GM23338 (cell line): ENCODE results near the gene THRB. TPM values are rescaled to one million over a fixed set of nuclear protein-coding genes. Genes with fewer than 3 reads are reported as not detected.
A peak's percentile ranks its signal among the peaks of the same experiment; 100 is the strongest.

Experiments used
- ATAC-seq: fragments of 200-7000 bp; cut with Tn5 transposase; 3 replicates; pipeline ENCODE4 v1.9.1; 2020
- DNase-seq: peaks from one replicate; pipeline ENCODE4 v3.0.0-alpha.2; 2015; ENCODE audit warnings: low spot score
- H2AFZ ChIP-seq: fragments of 200-600 bp; sonication (generic); 2 replicates; pipeline ENCODE4 v1.8.0; 2016; ENCODE audit warnings: antibody characterized with exemption, mild to moderate bottlenecking, moderate library complexity
- H3F3A ChIP-seq: fragments of 200-600 bp; sonication (generic); replicated peaks from 2 replicates; pipeline ENCODE4 v1.8.0; 2017; ENCODE audit warnings: antibody characterized with exemption, mixed run types, low read depth
- H3K27ac ChIP-seq: fragments of 200-600 bp; sonication (generic); 2 replicates; pipeline ENCODE4 v1.6.1; 2016; ENCODE audit warnings: low read depth
- H3K27me3 ChIP-seq: fragments of 200-600 bp; sonication (generic); 2 replicates; pipeline ENCODE4 v1.8.0; 2016; ENCODE audit warnings: mild to moderate bottlenecking, mixed run types, moderate library complexity; ENCODE audit not compliant: insufficient read depth
- H3K36me3 ChIP-seq: fragments of 200-600 bp; sonication (generic); 2 replicates; pipeline ENCODE4 v1.8.0; 2016; ENCODE audit warnings: mild to moderate bottlenecking; ENCODE audit not compliant: insufficient read depth
- H3K4me1 ChIP-seq: fragments of 200-600 bp; sonication (generic); 2 replicates; pipeline ENCODE4 v1.8.0; 2016; ENCODE audit warnings: mild to moderate bottlenecking, moderate library complexity; ENCODE audit not compliant: insufficient read depth
- H3K4me2 ChIP-seq: fragments of 200-600 bp; sonication (generic); 2 replicates; pipeline ENCODE4 v1.7.1; 2017; ENCODE audit warnings: mixed run types
- H3K4me3 ChIP-seq: fragments of 200-600 bp; sonication (generic); 2 replicates; pipeline ENCODE4 v1.6.1; 2016; ENCODE audit warnings: mixed run types
- H3K79me2 ChIP-seq: fragments of 200-600 bp; sonication (generic); replicated peaks from 2 replicates; pipeline ENCODE4 v1.8.0; 2017; ENCODE audit warnings: mild to moderate bottlenecking; ENCODE audit not compliant: insufficient read depth
- H3K9me2 ChIP-seq: fragments of 200-600 bp; sonication (generic); 2 replicates; pipeline ENCODE4 v1.8.0; 2017; ENCODE audit not compliant: insufficient read depth
- H4K20me1 ChIP-seq: fragments of 200-600 bp; sonication (generic); replicated peaks from 2 replicates; pipeline ENCODE4 v1.8.0; 2017; ENCODE audit warnings: mild to moderate bottlenecking; ENCODE audit not compliant: insufficient read depth
- H3K27ac Mint-ChIP-seq: 2 replicates; pipeline ENCODE4 v1.8.0; 2020; ENCODE audit warnings: inconsistent platforms, mild to moderate bottlenecking, moderate library complexity, mixed read lengths
- H3K27me3 Mint-ChIP-seq: 3 replicates; pipeline ENCODE4 v1.8.0; 2022; ENCODE audit warnings: low read depth, mild to moderate bottlenecking, moderate library complexity, mixed read lengths, inconsistent platforms; ENCODE audit not compliant: insufficient read depth, poor library complexity
- H3K36me3 Mint-ChIP-seq: 3 replicates; pipeline ENCODE4 v1.8.0; 2021; ENCODE audit warnings: low read depth, mild to moderate bottlenecking, inconsistent platforms, moderate library complexity, mixed read lengths
- H3K4me1 Mint-ChIP-seq: 3 replicates; pipeline ENCODE4 v1.8.0; 2020; ENCODE audit warnings: mild to moderate bottlenecking, inconsistent platforms, mixed read lengths
- H3K4me3 Mint-ChIP-seq: 3 replicates; pipeline ENCODE4 v1.8.0; 2021; ENCODE audit warnings: moderate library complexity, mild to moderate bottlenecking, inconsistent platforms, mixed read lengths
- H3K9me3 Mint-ChIP-seq: 3 replicates; pipeline ENCODE4 v1.8.0; 2020; ENCODE audit warnings: moderate library complexity, mild to moderate bottlenecking, inconsistent platforms, mixed read lengths
- CREB1 ChIP-seq: fragments of 250-450 bp; sonication (Bioruptor Pico); IDR thresholded peaks from 2 replicates; pipeline ENCODE4 v1.5.0; 2020; ENCODE audit warnings: low read depth, mild to moderate bottlenecking, moderate library complexity
- CTCF ChIP-seq, 2 experiments: fragments of 200-600 bp in 1 of 2; sonication (generic) in 1 of 2; conservative IDR thresholded peaks; 2 replicates each; pipeline versions ENCODE4 v1.5.1 to v1.6.1; 2016 to 2017; ENCODE audit warnings: antibody characterized with exemption in 2 of 2, low read depth in 2 of 2, mild to moderate bottlenecking in 2 of 2, moderate library complexity in 1 of 2
- ETS1 ChIP-seq: IDR thresholded peaks from 2 replicates; pipeline ENCODE4 v1.6.1; 2016; ENCODE audit warnings: antibody characterized with exemption
- EZH2 ChIP-seq: fragments of 200-600 bp; sonication (generic); IDR thresholded peaks from one replicate; pipeline ENCODE4 v1.8.0; 2017; ENCODE audit warnings: antibody characterized with exemption, mild to moderate bottlenecking, low read depth; ENCODE audit not compliant: unreplicated experiment
- EZH2phosphoT487 ChIP-seq: fragments of 200-600 bp; sonication (generic); IDR thresholded peaks from one replicate; pipeline ENCODE4 v1.8.1; 2018; ENCODE audit warnings: antibody characterized with exemption; ENCODE audit not compliant: unreplicated experiment
- JUNB ChIP-seq: IDR thresholded peaks from one replicate; pipeline ENCODE4 v1.6.1; 2016; ENCODE audit warnings: antibody characterized with exemption; ENCODE audit not compliant: unreplicated experiment
- NANOG ChIP-seq: IDR thresholded peaks from 2 replicates; pipeline ENCODE4 v1.6.1; 2016; ENCODE audit warnings: antibody characterized with exemption, borderline replicate concordance
- POLR2AphosphoS5 ChIP-seq: IDR thresholded peaks from 2 replicates; pipeline ENCODE4 v1.6.1; 2016; ENCODE audit warnings: antibody characterized with exemption, low read depth
- REST ChIP-seq: IDR thresholded peaks from one replicate; pipeline ENCODE4 v1.6.1; 2018; ENCODE audit warnings: antibody characterized with exemption; ENCODE audit not compliant: unreplicated experiment
- STAT1 ChIP-seq: IDR thresholded peaks from one replicate; pipeline ENCODE4 v1.6.1; 2016; ENCODE audit warnings: antibody characterized with exemption; ENCODE audit not compliant: unreplicated experiment
- ZNF114 ChIP-seq: fragments of 250-450 bp; sonication (Bioruptor Pico); IDR thresholded peaks from 2 replicates; pipeline ENCODE4 v1.5.0; 2020; ENCODE audit warnings: mild to moderate bottlenecking, moderate library complexity
- polyA plus RNA-seq: library from polyadenylated mRNA; unstranded; fragments of >200 nt; fragmentation: Nextera tagmentation; extraction: Ambion mirVana; gene quantifications from 2 replicates; pipeline ENCODE4 v1.2.1, GENCODE V29; 2016
- total RNA-seq: library from RNA; depleted of rRNA; stranded (reverse); fragments of >200 nt; shearing (Covaris generic); gene quantifications from 2 replicates; pipeline ENCODE4 v1.2.3, GENCODE V29; 2014
- TF ChIP-seq, protein P1 (sequence below): fragments of 250-450 bp; sonication (Bioruptor Pico); IDR thresholded peaks from 2 replicates; pipeline ENCODE4 v1.5.0; 2020; ENCODE audit warnings: mild to moderate bottlenecking, moderate library complexity

The THRB gene
- total and polyA plus RNA-seq, 2 experiments from 2014 or later: 1.7 to 3.2 TPM

GRCh38 chr3:24400450-24400849 is 94.2 kb downstream of the THRB start (continued):
- TF ChIP-seq CTCF (conservative IDR thresholded peaks at IDR 0.05; ENCODE audit: low read depth in 2 of 2): no peak
- no peak for TF ChIP-seq EZH2

DNA sequence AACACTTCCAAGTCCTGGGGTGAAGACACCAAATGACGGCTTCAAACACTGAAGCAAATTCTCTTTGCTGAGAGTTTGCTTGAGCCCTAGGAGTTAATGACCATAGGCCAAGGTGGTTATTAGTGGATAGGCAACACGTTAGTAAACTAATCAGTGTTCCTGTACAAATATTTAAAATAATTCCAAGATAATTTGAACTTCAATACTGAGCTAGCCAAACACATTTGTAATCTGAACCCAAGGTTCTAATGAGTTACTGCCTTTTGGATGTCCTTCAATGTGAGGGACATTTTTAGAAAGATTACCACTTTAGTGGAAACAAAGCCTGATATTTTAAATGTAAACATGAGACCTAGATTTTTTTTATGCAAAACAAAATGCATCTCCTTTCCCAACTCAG is 94.6 kb downstream of the THRB start:
- H3K36me3 Mint-ChIP-seq: no peaks in the 10 kb centered on the region; the same call in 2 of the 3 replicates
- no peak overlapping the region for H3K4me3 Mint-ChIP-seq
- H3K9me2 ChIP-seq: no peaks in the 10 kb centered on the region; the same call in 1 of the 2 replicates
- peak overlapping the region; percentile 71; the same call in 1 of the 2 replicates for H3K27ac Mint-ChIP-seq
- peaks cover 21% of the 10 kb centered on the region for H3K4me1 Mint-ChIP-seq
- no peaks in the 10 kb centered on the region for H3K36me3 ChIP-seq
- H3K4me3 ChIP-seq: no peak overlapping the region
- no peak overlapping the region for H3K27ac ChIP-seq
- no peaks in the 10 kb centered on the region for H3F3A ChIP-seq
- peaks cover 12% of the 10 kb centered on the region; the same call in 2 of the 3 replicates for H3K9me3 Mint-ChIP-seq
- no peak overlapping the region for H2AFZ ChIP-seq
- no peak overlapping the region for H3K4me2 ChIP-seq
- no peak for ATAC-seq
- peaks cover 8% of the 10 kb centered on the region; the same call in 1 of the 2 replicates for H3K4me1 ChIP-seq
- H3K27me3 ChIP-seq: peaks cover 5% of the 10 kb centered on the region; the same call in 1 of the 2 replicates
- peaks cover 2% of the 10 kb centered on the region for H3K27me3 Mint-ChIP-seq
- no peaks in the 10 kb centered on the region for H4K20me1 ChIP-seq
- H3K79me2 ChIP-seq: no peaks in the 10 kb centered on the region
- no peak for DNase-seq
- TF ChIP-seq ZNF114 (CRISPR knock-in tag): no peak
- TF ChIP-seq CREB1 (CRISPR knock-in tag): no peak
- no peak for TF ChIP-seq ETS1
- no peak for TF ChIP-seq EZH2
- no peak for TF ChIP-seq POLR2AphosphoS5
- no peak for TF ChIP-seq REST
- no peak for TF ChIP-seq JUNB
- no peak for TF ChIP-seq NANOG
- TF ChIP-seq EZH2phosphoT487: no peak
- TF ChIP-seq STAT1: no peak
- TF ChIP-seq, protein P1, sequence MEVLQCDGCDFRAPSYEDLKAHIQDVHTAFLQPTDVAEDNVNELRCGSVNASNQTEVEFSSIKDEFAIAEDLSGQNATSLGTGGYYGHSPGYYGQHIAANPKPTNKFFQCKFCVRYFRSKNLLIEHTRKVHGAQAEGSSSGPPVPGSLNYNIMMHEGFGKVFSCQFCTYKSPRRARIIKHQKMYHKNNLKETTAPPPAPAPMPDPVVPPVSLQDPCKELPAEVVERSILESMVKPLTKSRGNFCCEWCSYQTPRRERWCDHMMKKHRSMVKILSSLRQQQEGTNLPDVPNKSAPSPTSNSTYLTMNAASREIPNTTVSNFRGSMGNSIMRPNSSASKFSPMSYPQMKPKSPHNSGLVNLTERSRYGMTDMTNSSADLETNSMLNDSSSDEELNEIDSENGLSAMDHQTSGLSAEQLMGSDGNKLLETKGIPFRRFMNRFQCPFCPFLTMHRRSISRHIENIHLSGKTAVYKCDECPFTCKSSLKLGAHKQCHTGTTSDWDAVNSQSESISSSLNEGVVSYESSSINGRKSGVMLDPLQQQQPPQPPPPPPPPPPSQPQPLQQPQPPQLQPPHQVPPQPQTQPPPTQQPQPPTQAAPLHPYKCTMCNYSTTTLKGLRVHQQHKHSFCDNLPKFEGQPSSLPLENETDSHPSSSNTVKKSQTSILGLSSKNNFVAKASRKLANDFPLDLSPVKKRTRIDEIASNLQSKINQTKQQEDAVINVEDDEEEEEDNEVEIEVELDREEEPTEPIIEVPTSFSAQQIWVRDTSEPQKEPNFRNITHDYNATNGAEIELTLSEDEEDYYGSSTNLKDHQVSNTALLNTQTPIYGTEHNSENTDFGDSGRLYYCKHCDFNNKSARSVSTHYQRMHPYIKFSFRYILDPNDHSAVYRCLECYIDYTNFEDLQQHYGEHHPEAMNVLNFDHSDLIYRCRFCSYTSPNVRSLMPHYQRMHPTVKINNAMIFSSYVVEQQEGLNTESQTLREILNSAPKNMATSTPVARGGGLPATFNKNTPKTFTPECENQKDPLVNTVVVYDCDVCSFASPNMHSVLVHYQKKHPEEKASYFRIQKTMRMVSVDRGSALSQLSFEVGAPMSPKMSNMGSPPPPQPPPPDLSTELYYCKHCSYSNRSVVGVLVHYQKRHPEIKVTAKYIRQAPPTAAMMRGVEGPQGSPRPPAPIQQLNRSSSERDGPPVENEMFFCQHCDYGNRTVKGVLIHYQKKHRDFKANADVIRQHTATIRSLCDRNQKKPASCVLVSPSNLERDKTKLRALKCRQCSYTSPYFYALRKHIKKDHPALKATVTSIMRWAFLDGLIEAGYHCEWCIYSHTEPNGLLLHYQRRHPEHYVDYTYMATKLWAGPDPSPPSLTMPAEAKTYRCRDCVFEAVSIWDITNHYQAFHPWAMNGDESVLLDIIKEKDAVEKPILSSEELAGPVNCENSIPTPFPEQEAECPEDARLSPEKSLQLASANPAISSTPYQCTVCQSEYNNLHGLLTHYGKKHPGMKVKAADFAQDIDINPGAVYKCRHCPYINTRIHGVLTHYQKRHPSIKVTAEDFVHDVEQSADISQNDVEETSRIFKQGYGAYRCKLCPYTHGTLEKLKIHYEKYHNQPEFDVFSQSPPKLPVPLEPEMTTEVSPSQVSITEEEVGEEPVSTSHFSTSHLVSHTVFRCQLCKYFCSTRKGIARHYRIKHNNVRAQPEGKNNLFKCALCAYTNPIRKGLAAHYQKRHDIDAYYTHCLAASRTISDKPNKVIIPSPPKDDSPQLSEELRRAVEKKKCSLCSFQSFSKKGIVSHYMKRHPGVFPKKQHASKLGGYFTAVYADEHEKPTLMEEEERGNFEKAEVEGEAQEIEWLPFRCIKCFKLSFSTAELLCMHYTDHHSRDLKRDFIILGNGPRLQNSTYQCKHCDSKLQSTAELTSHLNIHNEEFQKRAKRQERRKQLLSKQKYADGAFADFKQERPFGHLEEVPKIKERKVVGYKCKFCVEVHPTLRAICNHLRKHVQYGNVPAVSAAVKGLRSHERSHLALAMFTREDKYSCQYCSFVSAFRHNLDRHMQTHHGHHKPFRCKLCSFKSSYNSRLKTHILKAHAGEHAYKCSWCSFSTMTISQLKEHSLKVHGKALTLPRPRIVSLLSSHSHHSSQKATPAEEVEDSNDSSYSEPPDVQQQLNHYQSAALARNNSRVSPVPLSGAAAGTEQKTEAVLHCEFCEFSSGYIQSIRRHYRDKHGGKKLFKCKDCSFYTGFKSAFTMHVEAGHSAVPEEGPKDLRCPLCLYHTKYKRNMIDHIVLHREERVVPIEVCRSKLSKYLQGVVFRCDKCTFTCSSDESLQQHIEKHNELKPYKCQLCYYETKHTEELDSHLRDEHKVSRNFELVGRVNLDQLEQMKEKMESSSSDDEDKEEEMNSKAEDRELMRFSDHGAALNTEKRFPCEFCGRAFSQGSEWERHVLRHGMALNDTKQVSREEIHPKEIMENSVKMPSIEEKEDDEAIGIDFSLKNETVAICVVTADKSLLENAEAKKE: no peak
